Left cardiac atrium (tissue), 4 donors: Measurements from ENCODE around the gene MAPK8IP3. TPM values are rescaled to one million over a fixed set of nuclear protein-coding genes. Genes with fewer than 3 reads are reported as not detected.
A peak's percentile ranks its signal among the peaks of the same experiment; 100 is the strongest.
"Not testable (repeated sequence)": the region's sequence is repeated elsewhere in the genome, so short reads cannot be mapped to it uniquely, and the experiment has no call there.

ENCODE experiments used
- ATAC-seq, 2 donors: fragments of 200-7000 bp; cut with Tn5 transposase; one replicate each; pipeline ENCODE4 v1.9.1; 2020; ENCODE audit warnings: mild to moderate bottlenecking in 2 of 2, moderate library complexity in 2 of 2
- DNase-seq: peaks from one replicate; pipeline ENCODE4 v3.0.0-alpha.2; 2020
- intact Hi-C, 2 donors: fragments of 100-400 bp; cut with DNase I; formaldehyde crosslinking; loops; one replicate each; pipeline versions ENCODE4 v1.14.1 to v1.15.1; 2022 to 2023
- total RNA-seq, 2 donors: library from RNA; stranded (reverse); fragmentation: NEBNext Ultra II Directional; extraction: Animal tissue kit (Norgen Biotek cat#: 25700); gene quantifications; one replicate each; pipeline ENCODE4 v1.2.1, GENCODE V29; 2021
- donor health status: DM: no; HTN: yes; CAD: no.
- donor health status: DM: no; HTN: yes; CAD: no; lungs with severe emphysema.
- donor health status: DM: yes; HTN: yes; CAD: no.
- donor health status: Dilated cardiomyopathy.

The MAPK8IP3 gene
- total RNA-seq, 2 donors from 2014 or later = 60.9 to 70.4 TPM

DNA sequence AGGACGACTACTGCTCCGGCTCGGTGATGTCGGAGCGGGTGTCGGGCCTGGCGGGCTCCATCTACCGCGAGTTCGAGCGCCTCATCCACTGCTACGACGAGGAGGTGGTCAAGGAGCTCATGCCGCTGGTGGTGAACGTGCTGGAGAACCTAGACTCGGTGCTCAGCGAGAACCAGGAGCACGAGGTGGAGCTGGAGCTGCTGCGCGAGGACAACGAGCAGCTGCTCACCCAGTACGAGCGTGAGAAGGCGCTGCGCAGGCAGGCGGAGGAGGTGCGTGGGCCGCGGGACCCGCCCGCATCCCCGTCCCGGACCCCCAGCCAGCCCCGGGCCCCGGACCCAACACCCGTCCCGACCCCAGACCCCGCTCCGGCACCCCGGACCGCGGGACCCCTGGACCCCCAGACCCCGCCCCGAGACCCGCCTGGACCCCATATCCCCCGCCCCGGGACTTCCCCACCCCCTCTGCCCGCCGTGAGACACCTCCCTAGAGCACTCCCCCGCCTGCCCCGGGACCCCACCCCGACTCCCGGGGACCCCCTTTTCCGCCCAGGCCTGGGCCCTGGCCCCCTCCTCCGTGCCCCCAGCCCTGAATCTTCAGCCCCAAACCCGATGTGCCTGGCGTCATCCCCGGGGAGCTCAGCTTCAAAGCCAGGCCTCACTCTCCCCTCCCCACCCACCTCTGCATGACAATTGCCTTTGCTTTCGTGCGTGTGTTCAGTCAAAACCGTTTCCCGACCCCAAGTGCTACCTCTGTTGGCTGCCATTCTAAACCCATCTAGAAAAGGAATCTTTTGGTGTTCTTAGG is 594 bp downstream of the MAPK8IP3 start:
- no peak for DNase-seq
- peak; percentile 27 to 40 for ATAC-seq
- intact Hi-C loops = no loop called here

- intact Hi-C loops = no loop called here
- ATAC-seq (no peak), DNase-seq (peak; percentile 17)
These were observed 1.3 kb downstream of the MAPK8IP3 start for GRCh38 chr16:1707193-1707790.

DNA sequence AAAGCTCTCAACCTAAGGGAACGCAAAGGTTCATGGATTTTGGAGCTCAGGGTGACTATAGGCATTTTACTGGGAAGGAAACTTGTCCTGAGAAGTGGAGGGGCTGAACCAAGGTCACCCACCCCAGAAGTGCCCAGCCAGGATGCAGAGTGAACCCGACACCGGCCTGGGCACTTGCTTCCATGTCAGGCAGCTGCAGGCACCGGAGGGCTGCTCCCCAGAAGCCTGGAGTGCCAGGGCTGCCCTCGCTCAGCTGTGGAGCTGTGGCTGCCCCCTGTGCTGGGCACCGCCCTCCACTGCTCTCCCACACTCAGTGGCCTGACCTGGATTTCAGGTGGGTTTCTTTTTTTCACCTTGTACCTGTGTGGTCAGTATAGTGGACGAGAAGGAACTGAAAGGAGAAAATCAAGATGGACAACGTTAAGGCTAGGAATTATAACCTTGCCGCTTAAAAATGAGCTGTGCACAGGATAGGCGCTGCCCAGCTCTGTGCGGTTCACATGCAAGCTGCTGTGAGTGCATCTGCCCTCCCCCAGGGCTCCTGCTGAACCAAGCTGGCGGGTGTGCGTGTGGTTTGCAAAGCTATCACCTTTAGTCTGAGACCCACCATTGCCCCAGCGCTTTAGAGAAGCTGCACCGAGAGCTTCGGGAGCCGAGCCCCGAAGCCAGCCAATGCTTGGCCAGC is 2.2 kb downstream of the MAPK8IP3 start:
- DNase-seq (peak; percentile 18), ATAC-seq (no peak)
- intact Hi-C loops = no loop called here

GRCh38 chr16:1708768-1709180 is 2.8 kb downstream of the MAPK8IP3 start:
- intact Hi-C loops = no loop called here
- ATAC-seq (peak in 1 of 2 donors; percentile 43), DNase-seq (peak; percentile 69)

DNA sequence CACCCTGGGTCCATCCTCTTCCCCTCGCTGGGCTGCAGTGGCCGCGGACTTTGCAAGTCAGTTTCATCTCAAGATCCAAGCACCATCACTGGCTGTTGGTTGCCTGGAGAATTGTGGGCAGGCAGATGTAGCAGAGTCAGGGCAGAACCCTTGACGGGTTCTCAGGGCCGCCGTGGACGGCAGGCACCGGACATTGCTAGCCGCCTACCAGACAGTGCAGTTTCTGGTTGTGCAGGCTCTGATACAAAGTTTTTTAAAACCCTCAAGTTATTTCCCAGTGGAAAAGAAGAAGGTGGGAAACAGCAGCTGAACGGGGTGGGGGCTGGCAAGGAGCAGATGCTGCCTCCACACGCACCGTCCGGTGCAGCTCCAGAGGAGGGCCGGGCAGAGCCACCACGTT is 3.4 kb downstream of the MAPK8IP3 start:
- intact Hi-C loops = no loop called here
- ATAC-seq (no peak), DNase-seq (no peak)

GRCh38 chr16:1710811-1711507 is 5.0 kb downstream of the MAPK8IP3 start:
- ATAC-seq = no peak
- intact Hi-C loops = no loop called here
- DNase-seq = no peak

- DNase-seq = no peak
- intact Hi-C loops = no loop called here
- ATAC-seq = peak in 1 of 2 donors; percentile 5
These were observed 6.8 kb downstream of the MAPK8IP3 start for GRCh38 chr16:1712791-1713261.

DNA sequence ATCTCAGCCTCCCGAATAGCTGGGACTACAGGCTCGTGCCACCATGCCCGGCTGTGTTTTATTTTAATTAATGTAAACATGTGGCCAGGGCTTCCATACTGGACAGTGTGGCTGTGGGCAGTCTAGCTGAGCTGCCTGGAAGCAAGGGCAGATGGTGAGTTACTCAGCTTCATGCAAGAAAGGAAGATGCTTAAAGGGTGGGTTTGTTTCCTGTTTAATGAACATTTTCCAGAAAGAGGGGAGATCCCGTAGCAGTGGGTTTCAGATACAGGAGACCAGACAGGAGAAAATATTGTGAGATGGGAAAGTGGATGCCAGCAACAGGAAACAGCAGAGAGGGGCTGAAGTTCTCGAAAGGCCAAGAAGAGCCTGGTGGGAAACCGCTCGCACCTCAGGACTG is 7.3 kb downstream of the MAPK8IP3 start:
- intact Hi-C loops = no loop called here
- DNase-seq (no peak), ATAC-seq (no peak)

- ATAC-seq = no peak
- DNase-seq = no peak
These were observed 7.9 kb downstream of the MAPK8IP3 start for GRCh38 chr16:1713933-1714332.

DNA sequence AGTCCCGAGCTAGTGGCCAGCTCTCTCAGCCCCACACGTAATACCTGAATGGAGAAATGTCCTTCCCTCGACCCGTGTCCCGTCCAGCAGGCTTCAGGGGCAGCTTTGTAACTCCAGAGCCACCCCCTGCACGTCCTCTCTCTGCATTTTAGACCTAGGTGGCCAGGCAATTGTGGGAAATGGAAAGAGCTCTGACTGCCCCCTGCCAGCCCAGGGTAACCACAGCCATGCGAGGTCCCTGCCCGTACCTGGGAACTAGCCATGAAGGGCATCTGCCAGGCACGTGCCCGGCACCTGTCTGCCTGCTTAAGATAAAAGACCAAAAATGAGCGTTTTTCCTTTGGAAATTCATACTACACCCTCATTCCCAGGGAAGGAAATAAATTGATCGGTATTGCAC is 9.2 kb downstream of the MAPK8IP3 start:
- intact Hi-C loops = no loop called here
- ATAC-seq (no peak), DNase-seq (no peak)

More at GRCh38 chr16:1713933-1714332, 7.9 kb downstream of the MAPK8IP3 start:
- intact Hi-C loops = no loop called here

- intact Hi-C loops, DNase-seq, ATAC-seq: not testable (repeated sequence)
These were observed 12.2 kb downstream of the MAPK8IP3 start for GRCh38 chr16:1718236-1718635.

GRCh38 chr16:1719559-1720229 is 13.7 kb downstream of the MAPK8IP3 start:
- intact Hi-C loops, DNase-seq: not testable (repeated sequence)

DNA sequence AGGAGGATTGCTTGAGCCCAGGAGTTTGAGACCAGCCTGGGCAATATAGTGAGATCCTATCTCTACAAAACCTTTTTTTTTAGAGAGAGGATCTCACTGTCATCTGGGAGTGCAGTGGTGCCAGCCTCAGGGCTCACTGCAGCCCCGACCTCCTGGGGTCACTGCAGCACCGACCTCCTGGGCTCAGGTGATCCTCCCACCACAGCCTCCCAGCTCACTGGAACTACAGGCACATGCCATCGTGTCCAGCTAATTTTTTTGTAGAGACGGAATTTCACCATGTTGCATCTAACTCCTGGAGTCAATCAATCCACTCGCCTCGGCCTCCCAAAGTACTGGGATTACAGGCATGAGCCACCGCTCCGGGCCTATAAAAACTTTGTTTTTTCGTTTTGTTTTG is 15.4 kb downstream of the MAPK8IP3 start:
- no peak for DNase-seq
- intact Hi-C loops = no loop called here
- ATAC-seq = peak in 1 of 2 donors; percentile 8

More at GRCh38 chr16:1719559-1720229, 13.7 kb downstream of the MAPK8IP3 start:
- not testable (repeated sequence) for ATAC-seq

GRCh38 chr16:1723450-1724147 is 17.6 kb downstream of the MAPK8IP3 start:
- no peak for DNase-seq
- intact Hi-C loops = no loop called here
- ATAC-seq = no peak

- ATAC-seq (no peak), DNase-seq (no peak)
- intact Hi-C loops = no loop called here
These were observed 18.5 kb downstream of the MAPK8IP3 start for GRCh38 chr16:1724491-1724890.

DNA sequence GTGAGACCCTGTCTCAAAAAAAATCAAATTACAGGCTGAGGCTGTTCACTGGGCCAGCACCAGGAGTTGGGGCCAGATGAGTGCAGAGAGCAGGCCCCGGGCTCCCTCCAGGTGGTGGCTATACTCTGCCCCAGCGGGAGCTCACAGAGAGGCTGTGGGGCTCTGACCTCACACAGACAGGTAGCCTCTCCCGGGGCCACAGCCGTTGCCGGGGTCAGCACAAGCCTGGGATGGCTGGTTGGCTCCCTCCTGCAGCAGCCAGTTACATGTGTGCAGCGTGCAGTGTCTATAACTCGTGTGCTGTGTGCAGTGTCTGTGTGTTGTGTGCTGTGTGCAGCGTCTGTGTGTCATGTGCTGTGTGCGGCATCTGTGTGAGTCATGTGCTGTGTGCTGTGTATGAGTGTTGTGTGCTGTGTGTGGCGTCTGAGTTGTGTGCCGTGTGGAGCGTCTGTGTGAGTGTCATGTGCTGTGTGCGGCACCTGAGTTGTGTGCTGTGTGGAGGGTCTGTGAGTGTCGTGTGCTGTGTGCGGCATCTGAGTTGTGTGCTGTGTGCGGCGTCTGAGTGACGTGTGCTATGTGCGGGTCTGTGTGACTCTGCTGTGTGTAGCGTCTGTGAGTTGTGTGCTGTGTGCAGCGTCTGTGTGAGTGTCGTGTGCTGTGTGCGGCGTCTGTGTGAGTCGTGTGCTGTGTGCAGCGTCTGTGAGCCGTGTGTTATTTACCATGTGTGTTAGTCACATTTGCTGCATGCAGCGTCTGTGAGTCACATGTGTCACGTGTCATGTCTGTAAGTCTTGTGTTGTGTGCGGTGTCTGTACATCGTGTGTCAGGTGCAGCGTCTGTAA is 20.9 kb downstream of the MAPK8IP3 start:
- intact Hi-C loops = no loop called here
- no peak for ATAC-seq
- no peak for DNase-seq
